Measurements from ENCODE around the gene IL6R.
"Not testable (repeated sequence)": the region's sequence is repeated elsewhere in the genome, so short reads cannot be mapped to it uniquely, and the experiment has no call there.

Gene IL6R

DNA sequence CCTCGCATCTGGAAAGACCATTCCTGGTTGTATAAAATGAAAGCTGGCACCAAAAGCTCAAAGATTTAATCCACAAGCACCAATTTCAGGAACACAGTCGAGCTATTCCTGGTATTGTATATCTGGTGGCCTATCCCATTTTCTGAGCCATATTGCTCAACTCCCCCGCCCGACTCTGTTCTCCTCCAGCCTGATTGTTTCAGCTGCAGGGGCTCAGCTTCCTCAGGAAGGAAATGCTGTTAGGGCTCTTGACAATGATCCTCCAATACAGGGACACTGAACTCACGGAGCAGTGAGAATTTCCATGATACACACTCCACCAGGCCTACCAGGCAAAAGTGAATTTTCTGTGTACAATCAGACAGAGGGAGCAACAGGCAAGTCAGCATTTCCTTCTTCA lies 80.0 kb downstream of the IL6R start:
- no peak for DNase-seq

DNA sequence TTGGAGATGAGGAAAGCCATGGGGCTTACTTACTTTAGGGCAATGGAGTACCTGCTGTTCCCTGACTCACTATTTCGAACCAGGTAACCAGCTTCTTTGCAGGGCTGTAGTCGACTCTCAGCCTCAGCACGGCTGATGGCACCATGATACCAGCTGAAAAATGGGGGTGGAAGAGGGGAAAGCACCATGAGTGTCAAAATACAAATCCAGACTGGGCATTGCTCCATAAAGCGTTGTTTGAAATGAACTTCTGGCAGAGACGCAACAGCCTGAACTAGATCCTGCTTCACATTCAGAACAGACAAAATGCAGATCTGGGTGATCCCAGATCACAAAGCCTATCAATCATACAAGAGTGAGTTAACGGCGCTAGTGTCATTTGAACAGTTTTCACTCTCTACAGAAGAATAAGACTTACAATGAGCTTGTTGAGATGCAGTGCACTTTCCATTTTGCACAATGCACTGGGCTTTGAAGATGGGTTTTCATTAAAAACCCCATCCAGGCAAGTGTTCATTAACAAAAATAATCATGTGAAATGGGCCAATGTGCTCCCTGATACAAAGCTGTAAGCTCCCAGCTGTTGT lies 80.9 kb downstream of the IL6R start:
- no peak for DNase-seq

GRCh38 chr1:154486756-154487155 lies 81.6 kb downstream of the IL6R start:
- not testable (repeated sequence) for DNase-seq

DNA sequence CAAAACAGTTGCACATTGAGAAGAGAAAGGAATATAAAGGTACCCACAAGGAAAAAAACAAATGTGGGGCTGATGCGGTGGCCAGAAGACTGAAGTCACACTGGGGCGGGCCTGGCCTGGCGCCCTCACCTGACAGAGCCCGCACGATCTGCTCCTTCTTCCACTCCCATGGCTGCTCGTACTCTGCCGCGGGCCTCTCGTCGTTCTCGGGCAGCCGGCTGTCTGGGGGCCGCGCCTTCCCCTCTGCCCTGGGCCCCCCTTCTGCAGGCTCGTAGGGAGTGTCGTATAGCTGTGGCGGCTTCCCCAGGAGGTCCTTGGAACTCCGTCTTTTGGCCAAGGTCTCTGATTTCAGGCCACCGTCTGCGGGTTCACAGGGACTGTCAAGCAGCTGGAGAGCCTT lies 83.8 kb downstream of the IL6R start:
- no peak for DNase-seq

DNA sequence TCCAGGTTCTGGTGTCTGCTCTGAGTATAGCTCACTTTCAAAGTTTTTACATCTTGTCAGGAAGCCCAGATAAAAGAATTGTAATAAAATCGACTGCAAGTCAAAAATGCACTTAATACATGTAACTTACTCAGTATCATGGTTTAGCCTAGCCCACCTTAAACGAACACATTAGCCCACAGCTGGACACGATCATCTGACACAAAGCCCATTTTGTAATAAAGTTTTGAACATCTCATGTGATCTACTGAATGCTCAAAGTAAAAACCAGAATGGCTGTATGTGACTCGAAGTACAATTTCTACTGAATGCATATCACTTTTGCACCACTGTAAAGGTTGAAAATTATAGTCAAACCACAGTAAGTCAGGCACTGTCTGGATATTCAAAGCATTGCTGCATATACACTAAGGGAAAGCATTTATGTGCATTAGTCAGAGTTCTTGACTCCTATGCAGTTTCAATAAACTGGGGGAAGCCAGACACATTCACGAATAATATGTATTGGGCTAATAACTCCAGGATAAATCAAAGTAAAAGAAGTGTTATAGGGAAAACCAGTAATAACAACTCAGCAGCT lies 84.6 kb downstream of the IL6R start:
- no peak for DNase-seq

GRCh38 chr1:154490317-154490716 lies 85.2 kb downstream of the IL6R start:
- no peak for DNase-seq

- no peak for DNase-seq
These were observed 87.0 kb downstream of the IL6R start for GRCh38 chr1:154492115-154492514.

- no peak for DNase-seq
These were observed 88.1 kb downstream of the IL6R start for GRCh38 chr1:154493276-154493675.

DNA sequence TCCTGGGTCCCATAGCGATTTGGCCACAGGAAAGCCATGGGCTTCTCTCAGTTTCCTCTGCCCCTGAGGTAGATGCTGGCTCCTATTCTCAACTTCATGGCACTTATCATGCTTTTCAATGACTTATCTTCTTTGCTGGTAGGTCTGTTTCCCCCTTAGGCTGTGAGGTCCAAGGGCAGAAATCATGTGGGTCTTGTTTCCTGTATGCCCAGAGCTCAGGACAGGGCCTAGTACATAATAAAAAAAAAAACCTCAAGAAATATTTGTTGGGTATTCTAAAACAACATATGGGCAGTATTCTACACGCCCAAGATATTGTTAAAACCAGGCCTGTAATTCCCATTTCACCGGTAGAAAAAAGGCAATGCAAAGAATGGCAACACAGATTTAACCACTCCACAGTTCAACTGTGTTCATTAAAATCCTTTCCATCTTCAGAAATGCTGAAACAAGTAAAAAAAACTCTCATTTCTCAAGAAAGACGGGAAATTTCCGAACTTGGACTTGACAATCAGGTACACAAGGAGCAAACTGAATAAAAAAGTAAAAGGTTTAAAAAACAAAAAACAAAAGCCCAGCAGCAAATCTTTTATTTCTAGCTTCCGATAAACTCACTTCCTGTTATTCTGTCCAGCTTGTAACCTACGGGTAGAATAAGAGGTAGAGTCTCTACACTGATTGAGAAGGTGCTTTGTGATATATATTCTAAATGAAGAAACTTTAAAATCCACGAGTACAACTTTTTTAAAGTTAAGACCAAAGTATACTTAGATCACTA lies 90.5 kb downstream of the IL6R start:
- no peak for DNase-seq

- no peak for DNase-seq
These were observed 91.2 kb downstream of the IL6R start for GRCh38 chr1:154496383-154496782.

DNA sequence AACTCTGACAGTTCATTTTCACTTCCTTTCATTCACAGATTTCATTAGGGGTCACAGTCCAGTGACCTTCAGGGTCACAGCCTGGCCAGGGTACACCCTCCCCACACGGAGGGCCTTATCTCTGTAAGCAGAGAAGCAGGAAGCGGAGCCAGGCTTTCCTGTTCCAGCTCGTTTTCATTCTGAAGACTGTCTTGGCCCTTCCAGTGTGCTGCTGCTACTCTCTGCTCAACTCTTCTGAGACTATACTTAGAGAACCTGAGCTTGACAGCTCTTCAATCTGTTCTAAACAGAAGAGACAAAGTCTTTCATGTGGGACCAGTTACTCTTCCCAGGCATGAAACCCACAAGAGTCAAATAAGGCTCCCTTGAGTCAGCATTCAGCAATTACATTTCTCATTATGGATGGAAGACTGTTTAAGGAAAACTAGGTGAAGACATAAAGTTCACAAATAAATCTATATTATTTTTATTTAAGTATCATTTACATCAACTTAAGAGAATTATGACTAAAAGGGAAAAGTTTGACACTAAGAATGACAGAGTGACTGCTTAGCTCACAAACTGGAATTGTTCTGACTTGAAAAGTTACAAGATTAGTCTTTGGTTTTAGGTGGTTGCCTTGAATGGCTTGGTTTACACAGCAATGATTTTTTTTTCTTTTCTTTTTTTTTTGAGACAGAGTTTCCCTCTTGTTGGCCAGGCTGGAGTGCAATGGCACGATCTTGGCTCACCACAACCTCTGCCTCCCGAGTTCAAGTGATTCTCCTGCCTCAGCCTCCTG lies 92.1 kb downstream of the IL6R start:
- no peak for DNase-seq

DNA sequence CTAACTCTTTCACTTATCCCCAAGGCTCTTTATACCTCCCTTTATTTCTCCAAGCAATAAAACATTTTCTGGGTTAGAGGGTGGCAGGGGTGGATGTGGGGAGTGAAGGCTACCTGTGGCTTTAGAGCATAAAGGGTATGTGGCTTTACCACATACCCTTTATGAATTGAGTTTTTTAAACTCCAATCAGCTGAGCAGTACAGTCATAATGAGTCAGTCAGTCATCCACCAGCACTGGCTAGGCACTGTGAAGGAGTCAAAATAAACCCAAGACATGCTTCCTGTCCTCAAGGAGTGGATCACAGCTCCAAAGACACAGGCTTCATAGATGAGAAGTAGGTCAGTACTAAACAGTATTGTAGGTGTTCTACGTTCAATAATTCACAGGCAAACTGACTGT lies 94.3 kb downstream of the IL6R start:
- DNase-seq = no peak

DNA sequence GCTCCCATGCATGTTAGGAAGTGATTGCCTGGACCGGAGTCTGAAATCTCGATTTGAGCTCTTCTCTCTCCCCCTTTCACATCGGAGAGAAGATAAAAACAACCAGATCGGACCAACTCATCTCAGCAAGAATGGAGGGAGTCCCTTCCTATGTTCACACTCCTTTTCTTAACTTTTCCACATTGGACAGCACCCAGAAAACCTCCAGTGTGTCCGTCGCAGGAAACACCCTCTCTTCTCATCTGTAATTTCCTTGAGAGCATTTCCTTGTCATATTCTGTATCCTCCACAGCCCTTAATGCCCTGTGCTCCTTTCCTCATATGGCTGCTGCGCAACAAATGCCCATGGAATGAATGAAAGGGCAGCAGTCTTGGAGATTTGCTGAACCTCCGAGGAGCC lies 95.4 kb downstream of the IL6R start:
- DNase-seq = no peak

DNA sequence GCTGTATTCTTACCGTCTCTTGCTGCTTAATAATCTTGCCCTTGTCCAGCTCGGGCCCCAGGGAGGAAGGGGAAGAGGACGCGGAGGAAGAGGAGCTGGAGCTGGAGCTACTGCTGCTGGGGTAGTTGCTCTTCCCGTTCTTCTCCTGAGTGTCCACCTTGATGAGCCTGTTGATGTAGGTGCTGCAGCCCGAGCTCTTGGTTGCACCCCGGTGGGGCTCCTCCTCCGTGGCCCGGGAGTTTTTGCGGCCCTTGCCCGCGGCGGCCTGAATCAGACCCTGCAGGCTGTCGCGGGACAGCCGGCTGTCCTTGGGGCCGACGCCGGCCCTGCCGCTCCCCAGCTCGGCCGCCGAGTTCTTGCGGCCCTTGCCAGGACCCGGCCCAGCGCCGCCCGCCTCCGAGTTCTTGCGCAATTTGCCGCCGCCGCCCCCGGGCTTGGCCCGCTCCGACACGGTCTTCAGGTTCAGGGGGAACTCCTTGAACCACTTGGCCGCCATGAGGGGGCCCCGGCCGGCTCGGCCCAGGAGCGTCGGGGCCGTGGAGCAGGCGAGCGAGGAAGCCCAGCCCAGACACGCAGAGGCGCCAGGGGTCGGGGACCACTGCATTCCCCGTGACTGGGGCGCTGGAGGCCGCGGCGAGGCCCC lies 96.4 kb downstream of the IL6R start:
- DNase-seq = no peak

DNA sequence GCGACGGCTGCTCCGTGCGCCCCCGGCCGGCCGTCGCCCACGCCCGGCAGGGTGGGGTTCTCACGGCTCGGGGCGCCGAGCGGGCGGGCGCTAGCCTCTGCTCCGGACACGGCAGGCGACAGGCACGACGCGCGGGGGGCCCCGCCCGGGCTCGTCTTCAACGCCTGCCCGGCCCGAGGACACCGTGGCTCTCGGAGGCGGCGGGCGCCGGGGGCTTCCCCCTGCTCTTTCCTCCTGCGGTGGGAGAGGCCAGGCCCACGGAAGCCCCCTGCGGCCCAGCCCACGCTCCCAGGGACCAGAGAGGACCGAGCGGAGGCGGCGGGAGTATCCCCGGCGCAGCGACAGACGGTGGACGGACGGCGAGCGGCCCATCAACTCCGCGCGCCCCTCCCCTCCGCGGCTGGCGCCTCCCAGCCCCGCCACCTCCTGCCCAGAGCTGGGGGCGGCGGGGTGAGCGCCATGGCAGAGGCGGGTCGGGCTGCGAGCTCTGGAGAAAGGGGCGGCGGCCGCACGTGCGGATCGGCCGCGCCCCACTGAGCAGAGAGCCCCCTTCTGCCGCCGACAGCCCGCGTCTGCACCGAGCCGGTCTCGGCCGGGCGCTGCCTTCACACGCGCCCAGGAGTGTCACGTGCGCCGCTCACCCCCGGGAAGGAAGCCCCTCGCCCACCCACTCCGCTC lies 97.1 kb downstream of the IL6R start, which contains the start of the genes SHE and TDRD10:
Gene SHE, minus strand, starts transcription at position 347 of the 678 bp plus-strand sequence. CDS start 386 bp downstream, outside the sequence.
Gene TDRD10, plus strand, starts transcription at position 154 of the 678 bp plus-strand sequence. CDS start 4,685 bp downstream, outside the sequence.
- DNase-seq = no peak

- no peak for DNase-seq
These were observed 97.6 kb downstream of the IL6R start for GRCh38 chr1:154502744-154503115.

DNA sequence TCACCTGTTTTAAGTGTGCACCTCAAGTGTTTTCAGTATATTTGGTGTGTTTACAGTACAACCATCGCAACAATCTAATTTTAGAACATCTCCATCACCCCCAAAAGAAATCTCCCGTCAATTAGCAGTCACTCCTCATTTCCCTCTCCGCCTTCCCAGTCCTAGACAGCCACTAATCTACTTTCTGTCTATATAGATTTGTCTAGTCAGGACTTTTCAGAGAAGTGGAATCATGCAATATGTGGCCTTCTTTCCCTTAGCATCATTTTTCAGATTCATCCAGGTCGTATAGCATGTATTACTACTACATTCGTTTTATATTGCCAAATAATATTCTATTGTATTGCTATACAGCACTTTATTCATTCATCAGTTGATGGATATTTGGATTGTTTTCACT lies 98.8 kb downstream of the IL6R start:
- DNase-seq = no peak

- no peak for DNase-seq
These were observed 107.6 kb downstream of the IL6R start for GRCh38 chr1:154512760-154513159.

DNA sequence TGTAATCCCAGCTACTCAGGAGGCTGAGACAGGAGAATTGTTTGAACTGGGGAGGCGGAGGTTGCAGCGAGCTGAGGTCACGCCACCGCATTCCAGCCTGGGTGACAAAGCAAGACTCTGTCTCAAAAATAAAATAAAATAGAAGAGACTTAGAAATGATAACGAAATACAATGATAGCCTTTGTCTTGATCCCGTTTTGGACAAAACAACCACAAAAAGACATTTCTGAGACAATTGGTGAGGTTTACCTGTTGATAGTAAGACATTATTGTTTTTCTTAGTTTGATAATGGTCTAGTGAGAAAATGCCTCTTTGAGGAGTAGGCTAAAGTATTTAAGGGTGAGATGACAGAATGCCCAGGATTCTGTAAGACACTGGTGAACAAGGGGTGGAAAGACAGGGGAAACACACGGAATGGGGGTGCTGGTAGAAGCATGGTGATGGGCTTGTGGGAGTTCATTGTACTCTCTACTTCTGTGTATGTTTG lies 109.0 kb downstream of the IL6R start:
- no peak for DNase-seq

DNA sequence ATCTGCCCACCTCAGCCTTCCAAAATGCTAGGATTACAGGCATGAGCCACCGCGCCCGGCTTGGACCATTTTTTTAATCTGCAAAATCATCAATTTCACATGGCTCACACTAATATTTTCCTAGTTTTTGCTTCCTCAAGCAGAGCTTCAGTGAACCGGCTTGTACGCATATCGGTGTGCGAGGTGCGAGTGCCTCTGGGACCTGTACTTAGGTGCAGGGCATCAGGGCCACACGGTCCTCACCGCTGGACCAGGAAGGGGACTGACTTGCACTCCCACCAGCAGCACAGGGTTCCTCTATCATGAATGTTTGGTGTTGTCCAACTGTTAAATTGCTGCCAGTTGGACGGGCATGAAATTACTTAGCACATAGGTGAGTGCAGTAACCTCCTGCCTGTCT lies 112.5 kb downstream of the IL6R start:
- DNase-seq = no peak
